Measurements from ENCODE around the gene PRSS48. TPM values are rescaled to one million over a fixed set of nuclear protein-coding genes. Genes with fewer than 3 reads are reported as not detected.

Gene PRSS48
- total and polyA plus RNA-seq, 4 donors, result 0.64 TPM; not detected in 3

DNA sequence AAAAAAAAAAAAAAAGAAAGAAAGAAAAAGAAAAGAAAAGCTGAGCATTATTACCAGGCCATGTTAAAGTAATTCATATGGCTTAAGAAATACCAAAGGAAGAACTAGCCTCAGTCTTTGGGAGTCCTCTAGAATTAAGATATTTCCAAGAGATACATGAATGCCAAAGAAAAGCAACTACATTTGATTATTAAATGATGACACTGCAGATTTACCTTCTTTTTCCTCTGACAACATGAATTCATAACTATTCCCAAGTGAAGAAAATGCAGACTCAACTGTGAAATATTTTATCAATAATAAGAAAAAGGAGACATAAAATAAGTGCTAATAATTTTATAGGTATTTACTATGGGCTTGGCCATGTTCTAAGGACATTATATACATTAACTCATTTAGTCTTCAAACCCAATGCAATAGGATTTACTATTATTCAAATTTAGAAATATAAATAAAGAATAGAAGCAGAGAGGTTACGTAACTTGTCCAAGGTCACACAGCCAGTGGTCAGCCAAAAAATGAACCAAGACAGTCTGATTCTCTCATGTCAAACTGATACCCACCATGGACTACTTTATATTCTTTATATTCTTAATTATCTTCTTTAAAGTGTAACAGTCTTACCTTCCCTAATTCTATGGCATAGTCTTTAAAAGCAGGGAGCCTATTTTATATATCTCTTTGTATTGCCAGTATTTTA lies 41.5 kb downstream of the PRSS48 start:
- H3K4me1 ChIP-seq (ENCODE audit: control insufficient read depth in 4 of 4, insufficient read depth in 4 of 4, low read length in 3 of 4), result peaks cover 6 to 53% (median 23%) of the 10 kb centered on the region in 4 donors

GRCh38 chr4:151319490-151319889 lies 42.5 kb downstream of the PRSS48 start:
- Histone ChIP-seq H3K27me3 (ENCODE audit: control insufficient read depth in 4 of 4, insufficient read depth in 4 of 4, low read length in 3 of 4) (no peaks in the 10 kb centered on the region), H3K4me1 (ENCODE audit: control insufficient read depth in 4 of 4, insufficient read depth in 4 of 4, low read length in 3 of 4) (peaks cover 6 to 58% (median 25%) of the 10 kb centered on the region in 4 donors), H3K9ac (ENCODE audit: low read depth in 1 of 2, low read length in 2 of 2) (no peak overlapping the region), H3K27ac (ENCODE audit: low read depth in 1 of 2, low read length in 2 of 2) (no peak overlapping the region), H3K9me3 (ENCODE audit: control insufficient read depth in 4 of 4, low read length in 3 of 4) (no peaks in the 10 kb centered on the region), H3K36me3 (ENCODE audit: control insufficient read depth in 4 of 4, insufficient read depth in 3 of 4, low read depth in 1 of 4, low read length in 3 of 4) (no peaks in the 10 kb centered on the region), H3K4me3 (ENCODE audit: low read depth in 1 of 3, low read length in 3 of 3) (no peak overlapping the region)
- TF ChIP-seq FOXA2 (IDR thresholded peaks at IDR 0.05), result no peak
- TF ChIP-seq HNF4A (conservative IDR thresholded peaks at IDR 0.05), result no peak
- TF ChIP-seq RXRA (IDR thresholded peaks at IDR 0.05), result no peak
- TF ChIP-seq NR2F2 (IDR thresholded peaks at IDR 0.05), result no peak
- no peak for TF ChIP-seq SP1 (IDR thresholded peaks at IDR 0.05)
- no peak for TF ChIP-seq JUND (IDR thresholded peaks at IDR 0.05)
- TF ChIP-seq REST (IDR thresholded peaks at IDR 0.05), result no peak
- TF ChIP-seq YY1 (IDR thresholded peaks at IDR 0.05), result no peak
- no peak for DNase-seq (ENCODE audit: low spot score)
- 97% methylated on average over 1 of the region's 1 CpG for WGBS

More for the DNA sequence above, 41.5 kb downstream of the PRSS48 start:
- DNase-seq (ENCODE audit: low spot score), result no peak
- Histone ChIP-seq H3K4me3 (ENCODE audit: low read depth in 1 of 3, low read length in 3 of 3) (no peak overlapping the region), H3K27me3 (ENCODE audit: control insufficient read depth in 4 of 4, insufficient read depth in 4 of 4, low read length in 3 of 4) (no peaks in the 10 kb centered on the region), H3K27ac (ENCODE audit: low read depth in 1 of 2, low read length in 2 of 2) (no peak overlapping the region), H3K9me3 (ENCODE audit: control insufficient read depth in 4 of 4, low read length in 3 of 4) (no peaks in the 10 kb centered on the region), H3K9ac (ENCODE audit: low read depth in 1 of 2, low read length in 2 of 2) (no peak overlapping the region), H3K36me3 (ENCODE audit: control insufficient read depth in 4 of 4, insufficient read depth in 3 of 4, low read depth in 1 of 4, low read length in 3 of 4) (no peaks in the 10 kb centered on the region)
- TF ChIP-seq MAX (IDR thresholded peaks at IDR 0.05) (no peak), RXRA (IDR thresholded peaks at IDR 0.05) (no peak), ATF3 (IDR thresholded peaks at IDR 0.05) (no peak), HNF4A (conservative IDR thresholded peaks at IDR 0.05) (no peak), CTCF (IDR thresholded peaks at IDR 0.05; ENCODE audit: low read depth, low read length, missing input control) (no peak)
- 65% methylated on average over 1 of the region's 1 CpG for WGBS

GRCh38 chr4:151321586-151321985 lies 44.6 kb downstream of the PRSS48 start:
- Histone ChIP-seq H3K9me3 (ENCODE audit: control insufficient read depth in 4 of 4, low read length in 3 of 4) (no peaks in the 10 kb centered on the region), H3K36me3 (ENCODE audit: control insufficient read depth in 4 of 4, insufficient read depth in 3 of 4, low read depth in 1 of 4, low read length in 3 of 4) (no peaks in the 10 kb centered on the region), H3K27me3 (ENCODE audit: control insufficient read depth in 4 of 4, insufficient read depth in 4 of 4, low read length in 3 of 4) (no peaks in the 10 kb centered on the region), H3K4me3 (ENCODE audit: low read depth in 1 of 3, low read length in 3 of 3) (no peak overlapping the region), H3K27ac (ENCODE audit: low read depth in 1 of 2, low read length in 2 of 2) (no peak overlapping the region), H3K9ac (ENCODE audit: low read depth in 1 of 2, low read length in 2 of 2) (no peak overlapping the region), H3K4me1 (ENCODE audit: control insufficient read depth in 4 of 4, insufficient read depth in 4 of 4, low read length in 3 of 4) (peaks cover 6 to 50% (median 23%) of the 10 kb centered on the region in 4 donors)
- WGBS, result 89% methylated on average over 1 of the region's 1 CpG
- no peak for DNase-seq (ENCODE audit: low spot score)
- TF ChIP-seq REST (IDR thresholded peaks at IDR 0.05), result no peak
- TF ChIP-seq TAF1 (conservative IDR thresholded peaks at IDR 0.05), result no peak
- no peak for TF ChIP-seq EGR1 (IDR thresholded peaks at IDR 0.05; ENCODE audit: low read depth in 2 of 2)
- TF ChIP-seq CTCF (IDR thresholded peaks at IDR 0.05; ENCODE audit: low read depth, low read length, missing input control), result no peak
- TF ChIP-seq ATF3 (IDR thresholded peaks at IDR 0.05), result no peak
- no peak for TF ChIP-seq NR2F2 (IDR thresholded peaks at IDR 0.05)
- TF ChIP-seq HNF4A (conservative IDR thresholded peaks at IDR 0.05), result no peak
- no peak for TF ChIP-seq YY1 (IDR thresholded peaks at IDR 0.05)
- TF ChIP-seq SP1 (IDR thresholded peaks at IDR 0.05), result no peak
- no peak for TF ChIP-seq FOXA2 (IDR thresholded peaks at IDR 0.05)

Measured in liver (tissue), 9 donors.